ENCODE data around the gene KDM5A.

DNA sequence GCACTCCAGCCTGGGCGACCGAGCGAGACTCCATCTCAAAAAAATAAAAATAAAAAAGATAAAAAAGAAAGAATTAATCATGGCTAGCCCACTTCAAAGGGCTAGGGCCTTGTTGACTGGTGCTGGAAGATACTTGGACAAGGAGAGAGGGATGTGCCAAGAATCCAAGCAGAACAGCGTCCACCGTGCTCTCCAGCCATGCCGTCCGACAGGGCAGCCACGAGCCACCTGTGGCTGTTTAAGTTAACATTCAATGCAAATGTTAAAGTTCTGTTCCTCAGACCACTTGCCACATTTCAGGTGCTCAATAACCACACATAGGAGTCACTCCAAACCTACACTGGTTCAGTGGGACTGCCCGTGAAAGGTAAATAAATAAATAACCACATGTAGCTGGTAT lies 147.9 kb downstream of the KDM5A start:
- TF ChIP-seq, protein P1, sequence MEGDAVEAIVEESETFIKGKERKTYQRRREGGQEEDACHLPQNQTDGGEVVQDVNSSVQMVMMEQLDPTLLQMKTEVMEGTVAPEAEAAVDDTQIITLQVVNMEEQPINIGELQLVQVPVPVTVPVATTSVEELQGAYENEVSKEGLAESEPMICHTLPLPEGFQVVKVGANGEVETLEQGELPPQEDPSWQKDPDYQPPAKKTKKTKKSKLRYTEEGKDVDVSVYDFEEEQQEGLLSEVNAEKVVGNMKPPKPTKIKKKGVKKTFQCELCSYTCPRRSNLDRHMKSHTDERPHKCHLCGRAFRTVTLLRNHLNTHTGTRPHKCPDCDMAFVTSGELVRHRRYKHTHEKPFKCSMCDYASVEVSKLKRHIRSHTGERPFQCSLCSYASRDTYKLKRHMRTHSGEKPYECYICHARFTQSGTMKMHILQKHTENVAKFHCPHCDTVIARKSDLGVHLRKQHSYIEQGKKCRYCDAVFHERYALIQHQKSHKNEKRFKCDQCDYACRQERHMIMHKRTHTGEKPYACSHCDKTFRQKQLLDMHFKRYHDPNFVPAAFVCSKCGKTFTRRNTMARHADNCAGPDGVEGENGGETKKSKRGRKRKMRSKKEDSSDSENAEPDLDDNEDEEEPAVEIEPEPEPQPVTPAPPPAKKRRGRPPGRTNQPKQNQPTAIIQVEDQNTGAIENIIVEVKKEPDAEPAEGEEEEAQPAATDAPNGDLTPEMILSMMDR (IDR thresholded peaks at IDR 0.05) = no peak
- TF ChIP-seq SMC3 (IDR thresholded peaks at IDR 0.05; ENCODE audit: low read depth, low read length) (no peak), FOXM1 (IDR thresholded peaks at IDR 0.05; ENCODE audit: low read depth) (no peak), SIN3A (IDR thresholded peaks at IDR 0.05; ENCODE audit: borderline replicate concordance, low read depth, low read length) (no peak)
